Hypothalamus (tissue), 51 donors: ENCODE data around the gene RASSF10.

ENCODE experiments used
- DNase-seq, 51 donors: peaks; one replicate each; lab custom pipeline; 2025; lab: John Stamatoyannopoulos, UW

Gene RASSF10

GRCh38 chr11:12991426-12991825 is 17.7 kb upstream of the RASSF10 start:
- DNase-seq = no peak

DNA sequence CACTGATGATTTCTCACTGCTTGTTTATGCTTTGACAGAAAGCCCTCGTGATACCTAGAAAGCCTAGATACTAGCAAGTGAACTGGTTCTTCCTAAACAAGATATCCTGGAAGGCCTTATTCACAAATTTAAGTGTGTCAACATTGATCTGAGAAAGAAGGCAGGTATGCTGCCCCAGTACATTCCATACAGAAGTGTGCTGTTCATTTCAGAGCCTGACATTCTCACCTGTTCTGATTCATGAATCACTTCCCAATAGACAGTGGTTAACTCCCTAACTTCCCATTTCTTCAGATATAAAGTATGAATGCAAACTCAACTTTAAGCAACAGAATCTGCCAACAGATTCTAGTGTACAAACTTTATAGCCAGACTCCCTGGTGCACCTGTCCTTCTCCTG is 15.5 kb upstream of the RASSF10 start:
- DNase-seq = no peak

- no peak for DNase-seq
Observed at GRCh38 chr11:12994476-12994875, 14.6 kb upstream of the RASSF10 start.

DNA sequence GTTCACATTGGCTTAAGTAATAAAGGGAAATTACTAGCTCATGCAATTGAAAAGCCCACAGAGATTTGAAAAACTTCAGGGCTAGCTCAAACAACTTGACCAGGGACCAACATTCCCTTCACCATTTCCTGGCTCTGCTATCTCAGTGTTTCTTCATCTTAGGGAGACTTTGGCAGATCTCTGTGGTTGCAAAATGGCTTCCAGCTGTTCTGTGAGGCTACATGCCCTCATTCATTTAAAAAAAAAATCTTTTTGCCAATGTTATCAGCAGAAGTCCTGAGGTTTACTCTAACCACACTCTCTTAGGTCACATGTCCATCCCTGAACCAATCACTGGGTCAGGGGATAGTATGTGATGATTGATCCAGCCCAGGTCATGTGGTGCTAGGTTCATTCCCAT is 13.9 kb upstream of the RASSF10 start:
- DNase-seq = no peak

GRCh38 chr11:12995823-12996222 is 13.3 kb upstream of the RASSF10 start:
- DNase-seq = no peak

GRCh38 chr11:12997168-12997567 is 11.9 kb upstream of the RASSF10 start:
- DNase-seq = no peak

DNA sequence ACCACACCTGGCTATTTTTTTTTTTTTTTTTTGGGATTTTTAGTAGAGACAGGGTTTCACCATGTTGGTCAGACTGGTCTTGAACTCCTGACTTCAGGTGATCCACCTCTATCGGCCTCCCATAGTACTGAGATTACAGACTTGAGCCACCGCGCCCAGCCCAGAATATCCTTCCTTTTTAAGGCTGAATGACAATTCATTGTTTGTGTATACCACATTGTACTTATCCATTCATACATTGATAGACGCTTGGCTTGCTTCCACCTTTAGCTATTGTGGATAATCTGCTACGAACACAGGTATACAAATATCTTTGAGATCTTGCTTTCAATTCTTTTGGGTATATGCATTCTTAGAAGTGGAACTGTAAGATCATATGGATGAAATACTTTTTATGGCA is 10.8 kb upstream of the RASSF10 start:
- DNase-seq = no peak

- no peak for DNase-seq
Observed at GRCh38 chr11:12999597-12999996, 9.5 kb upstream of the RASSF10 start.

- no peak for DNase-seq
Observed at GRCh38 chr11:13000116-13000515, 9.0 kb upstream of the RASSF10 start.

DNA sequence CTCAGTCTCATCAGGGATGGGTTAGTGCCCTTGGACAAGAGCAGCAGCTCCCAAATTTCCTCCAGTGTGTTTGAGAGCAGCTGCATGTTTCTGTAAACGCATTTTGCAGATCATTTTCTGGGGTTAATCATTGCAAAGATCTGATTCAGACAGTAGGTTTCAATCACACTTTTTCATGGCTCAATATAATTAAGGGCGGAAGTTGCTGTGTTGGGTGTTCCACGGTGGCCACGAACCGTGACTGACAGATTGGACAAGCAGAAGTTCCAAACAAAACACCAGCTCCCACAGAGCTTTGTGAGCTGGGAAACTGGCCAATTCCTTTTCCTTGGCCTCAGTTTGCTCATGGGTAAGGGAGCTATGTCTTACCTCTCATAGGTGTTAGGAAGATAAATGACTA is 8.4 kb upstream of the RASSF10 start:
- no peak for DNase-seq

DNA sequence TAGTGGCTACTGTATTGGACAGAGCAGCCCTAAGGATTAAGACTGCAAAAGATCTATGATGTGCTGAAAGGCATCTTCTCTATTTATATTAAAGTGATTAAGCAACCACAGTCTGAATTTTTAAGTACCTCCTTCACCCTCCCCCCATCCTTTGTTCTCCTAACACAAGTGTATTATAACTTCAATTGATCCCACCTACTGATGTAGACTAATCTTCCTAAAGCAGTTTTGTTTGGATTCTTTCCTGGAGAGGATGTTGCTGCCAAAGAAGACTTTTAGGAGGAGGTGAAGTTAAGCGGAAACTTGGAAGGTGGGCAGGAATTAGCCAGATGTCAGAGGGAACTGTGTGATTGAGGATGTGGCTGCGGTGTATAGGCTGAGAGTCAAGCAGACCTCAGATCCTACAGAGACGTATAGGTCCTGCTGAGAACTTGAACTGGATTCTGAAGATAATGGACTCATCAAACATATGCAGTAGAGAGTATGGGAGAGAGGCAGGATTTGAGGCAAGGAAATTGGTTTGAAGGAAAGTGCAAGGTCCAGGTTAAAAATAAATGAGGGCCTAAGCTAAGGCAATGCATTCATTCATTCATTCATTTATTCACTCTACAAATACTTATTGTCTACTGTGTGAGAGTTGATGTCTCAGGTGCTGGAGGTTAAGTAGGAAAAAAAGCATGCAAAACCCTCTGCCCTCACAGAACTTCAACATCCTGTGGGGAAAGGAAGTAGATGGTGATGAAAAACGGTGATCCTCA is 5.2 kb upstream of the RASSF10 start:
- peak in 1 of 51 donors; percentile 2 for DNase-seq

GRCh38 chr11:13007182-13008060 is 1.7 kb upstream of the RASSF10 start:
- DNase-seq = no peak

- no peak for DNase-seq
Observed at GRCh38 chr11:13008061-13008435, 1.1 kb upstream of the RASSF10 start.

- DNase-seq = no peak
Observed at GRCh38 chr11:13009476-13009920, 382 bp downstream of the RASSF10 start.

DNA sequence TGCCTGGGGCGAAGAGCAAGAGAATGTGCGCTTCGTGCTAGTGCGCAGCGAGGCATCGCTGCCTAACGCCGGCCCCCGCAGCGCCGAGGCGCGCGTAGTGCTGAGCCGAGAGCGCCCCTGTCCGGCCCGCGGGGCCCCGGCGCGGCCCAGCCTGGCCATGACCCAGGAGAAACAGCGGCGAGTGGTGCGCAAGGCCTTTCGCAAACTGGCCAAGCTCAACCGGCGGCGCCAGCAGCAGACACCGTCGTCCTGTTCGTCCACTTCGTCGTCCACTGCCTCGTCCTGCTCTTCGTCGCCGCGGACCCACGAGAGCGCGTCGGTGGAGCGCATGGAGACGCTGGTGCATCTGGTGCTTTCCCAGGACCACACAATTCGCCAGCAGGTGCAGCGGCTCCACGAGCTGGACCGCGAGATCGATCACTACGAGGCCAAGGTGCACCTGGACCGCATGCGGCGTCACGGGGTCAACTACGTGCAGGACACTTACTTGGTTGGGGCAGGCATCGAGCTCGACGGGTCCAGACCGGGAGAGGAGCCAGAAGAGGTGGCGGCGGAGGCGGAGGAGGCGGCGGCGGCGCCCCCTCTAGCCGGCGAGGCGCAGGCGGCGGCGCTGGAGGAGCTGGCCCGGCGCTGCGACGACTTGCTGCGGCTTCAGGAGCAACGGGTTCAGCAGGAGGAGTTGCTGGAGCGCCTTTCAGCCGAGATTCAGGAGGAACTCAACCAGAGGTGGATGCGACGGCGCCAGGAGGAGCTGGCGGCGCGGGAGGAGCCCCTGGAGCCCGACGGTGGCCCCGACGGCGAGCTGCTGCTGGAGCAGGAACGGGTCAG is 1.0 kb downstream of the RASSF10 start:
- DNase-seq = peak in 1 of 51 donors; percentile 5

DNA sequence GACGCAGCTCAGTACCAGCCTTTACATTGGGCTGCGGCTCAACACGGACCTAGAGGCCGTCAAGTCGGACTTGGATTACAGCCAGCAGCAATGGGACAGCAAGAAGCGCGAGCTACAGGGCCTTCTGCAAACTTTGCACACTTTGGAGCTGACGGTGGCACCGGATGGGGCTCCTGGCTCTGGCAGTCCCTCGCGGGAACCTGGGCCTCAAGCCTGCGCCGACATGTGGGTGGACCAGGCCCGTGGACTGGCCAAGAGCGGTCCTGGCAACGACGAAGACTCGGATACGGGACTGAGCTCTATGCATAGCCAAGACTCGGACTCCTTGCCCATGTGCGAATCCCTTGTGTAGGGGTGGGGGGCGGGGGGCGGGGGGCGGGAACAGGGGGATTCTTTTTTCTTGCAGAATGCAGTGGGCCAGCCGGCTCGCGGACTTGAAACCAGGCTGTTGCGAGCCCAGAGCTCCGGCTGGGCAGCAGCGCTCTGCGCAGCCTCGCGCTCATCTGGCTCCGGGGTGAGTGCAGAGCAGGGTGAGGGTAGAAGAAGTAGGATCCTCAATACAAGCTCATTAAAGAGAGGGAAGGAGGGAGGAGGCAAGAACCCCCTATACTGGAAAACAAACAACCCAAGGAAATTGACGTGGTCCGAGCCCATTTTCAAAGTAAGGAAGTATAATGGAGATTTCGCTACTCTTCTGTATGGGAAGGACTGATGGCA is 1.8 kb downstream of the RASSF10 start:
- peak in 3 of 51 donors; percentile 16 to 43 (median 21) for DNase-seq

DNA sequence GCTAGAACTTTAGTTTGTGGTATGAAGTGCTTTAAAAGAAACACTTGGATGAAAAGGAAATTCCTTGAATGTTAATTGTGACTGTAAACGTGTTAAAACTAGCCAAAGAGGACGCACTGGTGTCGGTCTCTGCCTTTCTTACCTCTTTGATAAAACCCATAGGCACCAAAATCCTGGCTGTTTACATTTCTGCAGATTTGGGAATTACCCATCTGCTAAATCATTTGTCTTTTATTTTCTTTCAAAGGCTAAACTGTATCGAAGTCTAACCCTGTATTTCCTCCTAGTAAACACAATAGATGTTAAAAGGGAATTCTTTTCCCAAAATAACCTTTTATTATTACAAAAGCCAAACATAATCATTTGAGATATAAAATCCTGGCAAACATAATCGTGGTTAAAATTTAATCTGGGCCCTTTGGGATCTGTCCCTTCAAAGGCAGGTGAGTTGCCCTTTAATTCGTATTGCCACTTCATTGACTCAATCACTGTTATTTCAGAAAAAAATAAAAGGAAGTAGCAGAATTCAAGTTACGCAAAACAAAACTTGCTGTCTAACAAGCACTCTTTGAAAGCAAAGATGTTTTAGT is 2.4 kb downstream of the RASSF10 start:
- no peak for DNase-seq

DNA sequence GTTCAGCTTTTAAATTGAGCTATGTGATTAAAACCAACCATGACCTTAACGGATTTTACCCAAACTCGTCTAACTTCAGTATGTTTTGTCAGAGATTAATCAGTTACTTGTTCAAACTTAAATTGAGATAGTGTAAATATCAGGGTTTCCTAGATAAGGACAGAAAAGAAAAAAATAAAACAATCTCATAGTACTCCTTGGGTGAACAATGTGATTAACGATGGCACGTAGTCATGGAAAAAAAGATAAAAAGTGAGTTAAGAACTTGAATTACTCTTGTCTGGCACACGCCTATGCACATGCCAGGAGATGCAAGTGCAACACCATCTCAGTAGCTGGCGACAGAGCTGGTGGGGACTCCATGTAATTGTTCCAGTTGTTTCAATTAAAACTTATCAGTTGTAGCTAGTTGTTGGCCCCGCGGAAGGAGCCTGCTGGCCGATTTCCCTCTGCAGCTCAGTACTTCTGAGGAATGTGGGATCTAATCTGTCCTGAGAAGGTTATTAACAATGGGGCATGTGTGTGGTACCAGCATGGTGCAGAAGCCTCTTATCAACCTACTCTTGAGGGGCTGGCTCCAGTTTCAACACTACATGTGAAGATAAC is 3.0 kb downstream of the RASSF10 start:
- no peak for DNase-seq

GRCh38 chr11:13013054-13013488 is 4.0 kb downstream of the RASSF10 start:
- no peak for DNase-seq
